ENCODE results near the gene HOXA10.

GRCh38 chr7:27141923-27142579, 32.1 kb downstream of the HOXA10 start:
- TF ChIP-seq, protein P1, sequence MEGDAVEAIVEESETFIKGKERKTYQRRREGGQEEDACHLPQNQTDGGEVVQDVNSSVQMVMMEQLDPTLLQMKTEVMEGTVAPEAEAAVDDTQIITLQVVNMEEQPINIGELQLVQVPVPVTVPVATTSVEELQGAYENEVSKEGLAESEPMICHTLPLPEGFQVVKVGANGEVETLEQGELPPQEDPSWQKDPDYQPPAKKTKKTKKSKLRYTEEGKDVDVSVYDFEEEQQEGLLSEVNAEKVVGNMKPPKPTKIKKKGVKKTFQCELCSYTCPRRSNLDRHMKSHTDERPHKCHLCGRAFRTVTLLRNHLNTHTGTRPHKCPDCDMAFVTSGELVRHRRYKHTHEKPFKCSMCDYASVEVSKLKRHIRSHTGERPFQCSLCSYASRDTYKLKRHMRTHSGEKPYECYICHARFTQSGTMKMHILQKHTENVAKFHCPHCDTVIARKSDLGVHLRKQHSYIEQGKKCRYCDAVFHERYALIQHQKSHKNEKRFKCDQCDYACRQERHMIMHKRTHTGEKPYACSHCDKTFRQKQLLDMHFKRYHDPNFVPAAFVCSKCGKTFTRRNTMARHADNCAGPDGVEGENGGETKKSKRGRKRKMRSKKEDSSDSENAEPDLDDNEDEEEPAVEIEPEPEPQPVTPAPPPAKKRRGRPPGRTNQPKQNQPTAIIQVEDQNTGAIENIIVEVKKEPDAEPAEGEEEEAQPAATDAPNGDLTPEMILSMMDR (IDR thresholded peaks at IDR 0.05): no peak
- TF ChIP-seq POLR2AphosphoS5 (IDR thresholded peaks at IDR 0.05): no peak
- TF ChIP-seq POLR2A (IDR thresholded peaks at IDR 0.05): no peak

Data from breast epithelium (tissue), 3 donors.